GM12878 (cell line): ENCODE measurements around the gene ANO8. TPM values are rescaled to one million over a fixed set of nuclear protein-coding genes. Genes with fewer than 3 reads are reported as not detected.

Experiments used
- ATAC-seq: fragments of 200-7000 bp; cut with Tn5 transposase; 3 replicates; pipeline ENCODE4 v1.9.1; 2020; ENCODE audit warnings: mild to moderate bottlenecking, moderate library complexity
- Bru-seq: library from RNA; stranded (reverse); fragments of 400-500 nt; gene quantifications from one replicate; lab custom pipeline; 2021; lab: Mats Ljungman, UMichigan
- BruChase-seq, 2 experiments: library from RNA; stranded (reverse); fragments of 400-500 nt; gene quantifications; one replicate each; lab custom pipeline; 2021; lab: Mats Ljungman, UMichigan
- BruUV-seq: library from RNA; stranded (reverse); fragments of 400-500 nt; replicated peaks from 2 replicates; lab custom pipeline; 2021; lab: Mats Ljungman, UMichigan
- CTCF ChIA-PET: fragments of 300-600 bp; sonication (Branson Sonifier 250); formaldehyde crosslinking; extraction: SDS; loops from one replicate; lab custom pipeline; 2021; ENCODE audit warnings: inconsistent platforms; lab: Yijun Ruan, JAX
- POLR2A ChIA-PET: fragments of 350-600 bp; formaldehyde crosslinking; extraction: SDS; loops from one replicate; lab custom pipeline; 2021; ENCODE audit warnings: inconsistent platforms; lab: Charles Lee
- RAD21 ChIA-PET: fragments of 300-600 bp; sonication (Branson Sonifier 250); formaldehyde crosslinking; loops from one replicate; lab custom pipeline; 2023; ENCODE audit warnings: antibody characterized with exemption; ENCODE audit not compliant: unreplicated experiment; lab: Charles Lee
- SMC1A ChIA-PET: fragments of 300-600 bp; sonication (Branson Sonifier 250); formaldehyde crosslinking; loops from one replicate; lab custom pipeline; 2023; ENCODE audit not compliant: unreplicated experiment, uncharacterized antibody; lab: Charles Lee
- DNase-seq: peaks from one replicate; pipeline ENCODE4 v3.0.0-alpha.2; 2011; ENCODE audit warnings: low read depth, low spot score
- FAIRE-seq: peaks from 3 replicates; lab custom pipeline; 2011; peaks lifted over from hg19 to GRCh38; lab: Jason Lieb, UNC
- H2AFZ ChIP-seq: 2 replicates; pipeline ENCODE4 v1.6.0; 2011; ENCODE audit warnings: low read depth, low read length, control low read depth; ENCODE audit not compliant: control insufficient read depth
- H3K27ac ChIP-seq: 2 replicates; pipeline ENCODE4 v1.5.1; 2011; ENCODE audit warnings: control low read depth; ENCODE audit not compliant: control insufficient read depth, insufficient read depth
- H3K27me3 ChIP-seq, 2 experiments: replicated peaks in 1 of 2; 2 replicates each; pipeline versions ENCODE4 v1.6.0 to v1.6.1; 2011; ENCODE audit warnings: low read length in 1 of 2; ENCODE audit not compliant: control insufficient read depth in 2 of 2, insufficient read depth in 2 of 2
- H3K36me3 ChIP-seq, 2 experiments: 2 replicates each; pipeline ENCODE4 v1.5.1; 2011; ENCODE audit warnings: low read length in 1 of 2; ENCODE audit not compliant: control insufficient read depth in 2 of 2, insufficient read depth in 2 of 2
- H3K4me1 ChIP-seq: 2 replicates; pipeline ENCODE4 v1.6.1; 2011; ENCODE audit warnings: mild to moderate bottlenecking, low read length, moderate library complexity, mixed read lengths; ENCODE audit not compliant: control insufficient read depth, insufficient read depth
- H3K4me2 ChIP-seq: 2 replicates; pipeline ENCODE4 v1.6.0; 2011; ENCODE audit warnings: control low read depth; ENCODE audit not compliant: control insufficient read depth, insufficient read depth
- H3K4me3 ChIP-seq: fragments of 200-600 bp; sonication (generic); 2 replicates; pipeline ENCODE4 v1.5.1; 2016
- H3K79me2 ChIP-seq: 2 replicates; pipeline ENCODE4 v1.6.0; 2011; ENCODE audit warnings: low read length; ENCODE audit not compliant: control insufficient read depth, insufficient read depth
- H3K9ac ChIP-seq: 2 replicates; pipeline ENCODE4 v1.8.0; 2011; ENCODE audit warnings: low read length, control low read depth, mixed read lengths; ENCODE audit not compliant: control insufficient read depth, insufficient read depth
- H3K9me3 ChIP-seq: replicated peaks from 3 replicates; pipeline ENCODE4 v1.5.1; 2011; ENCODE audit warnings: mild to moderate bottlenecking, low read length; ENCODE audit not compliant: control insufficient read depth, insufficient read depth
- H4K20me1 ChIP-seq: 2 replicates; pipeline ENCODE4 v1.6.0; 2011; ENCODE audit not compliant: control insufficient read depth, insufficient read depth
- FOXK2 ChIP-seq: fragments of 450-650 bp; IDR thresholded peaks from 2 replicates; pipeline ENCODE4 v1.6.1; 2017; ENCODE audit warnings: mild to moderate bottlenecking, moderate library complexity
- GABPA ChIP-seq: IDR thresholded peaks from 2 replicates; pipeline ENCODE4 v1.6.1; 2014; ENCODE audit warnings: antibody characterized with exemption, low read depth, mild to moderate bottlenecking, inconsistent platforms
- IRF4 ChIP-seq: IDR thresholded peaks from 2 replicates; pipeline ENCODE4 v1.6.1; 2011; ENCODE audit warnings: low read depth, low read length
- KDM1A ChIP-seq: fragments of 200-600 bp; sonication (generic); IDR thresholded peaks from 2 replicates; pipeline ENCODE4 v1.6.1; 2016; ENCODE audit warnings: borderline replicate concordance
- WGBS: methylation state at CpG from one replicate; pipeline ENCODE4 v1.1.6; 2016; ENCODE audit warnings: low lambda C conversion rate; ENCODE audit not compliant: insufficient replicate concordance, insufficient coverage; ENCODE audit errors: missing lambda C conversion rate; 5-methylcytosine and 5-hydroxymethylcytosine counted together
- in situ Hi-C: fragments of 300-500 bp; cut with MboI; formaldehyde crosslinking; loops from 9 replicates; pipeline ENCODE4 v1.14.3; 2018; ENCODE audit warnings: mixed read lengths
- intact Hi-C: fragments of 100-400 bp; cut with micrococcal nuclease; formaldehyde crosslinking; loops from one replicate; pipeline ENCODE4 v1.14.2; 2022; ENCODE audit not compliant: unreplicated experiment
- long read RNA-seq, 2 experiments: library from polyadenylated mRNA; unstranded; transcript quantifications; one replicate each; pipeline ENCODE4 v2.0.0, GENCODE V29; 2019 to 2020
- polyA minus RNA-seq, 3 experiments: library from RNA; depleted of rRNA, polyadenylated mRNA; stranded (reverse); fragments of >200 nt; gene quantifications; 2 replicates each; pipeline ENCODE4 v1.2.3, GENCODE V29; 2011
- polyA plus RNA-seq, 11 experiments: library from polyadenylated mRNA; depleted of rRNA in 4 of 11; unstranded in 6 of 11; stranded (reverse) in 5 of 11; fragments of >200 nt; fragmentation: Nextera tagmentation in 4 of 11; fragmentation: Illumina TruSeq in 1 of 11; extraction: Ambion mirVana in 4 of 11; extraction: Trizol in 1 of 11; gene quantifications; 1 replicate in 1 of 11; 2 replicates in 10 of 11; pipeline versions ENCODE4 v1.2.1 to v1.2.3, GENCODE V29; 2011 to 2016; ENCODE audit warnings: inconsistent platforms in 2 of 11, missing spikeins in 2 of 11, low read depth in 1 of 11
- total RNA-seq, 4 experiments: library from RNA; depleted of rRNA in 3 of 4; stranded (reverse); fragments of >200 nt in 3 of 4; fragmentation: Illumina TruSeq in 1 of 4; extraction: Trizol in 1 of 4; gene quantifications; 2 replicates each; pipeline versions ENCODE4 v1.2.1 to v1.2.3, GENCODE V29; 2013 to 2021
- TF ChIP-seq, protein P1 (sequence below): fragments of 450-650 bp; IDR thresholded peaks from 2 replicates; pipeline ENCODE4 v1.6.1; 2017; ENCODE audit warnings: mild to moderate bottlenecking, moderate library complexity
- TF ChIP-seq, protein P2 (sequence below): IDR thresholded peaks from 2 replicates; pipeline ENCODE4 v1.6.1; 2011; ENCODE audit warnings: low read depth, low read length, improper control_type of control experiment, borderline replicate concordance

The ANO8 gene, protein sequence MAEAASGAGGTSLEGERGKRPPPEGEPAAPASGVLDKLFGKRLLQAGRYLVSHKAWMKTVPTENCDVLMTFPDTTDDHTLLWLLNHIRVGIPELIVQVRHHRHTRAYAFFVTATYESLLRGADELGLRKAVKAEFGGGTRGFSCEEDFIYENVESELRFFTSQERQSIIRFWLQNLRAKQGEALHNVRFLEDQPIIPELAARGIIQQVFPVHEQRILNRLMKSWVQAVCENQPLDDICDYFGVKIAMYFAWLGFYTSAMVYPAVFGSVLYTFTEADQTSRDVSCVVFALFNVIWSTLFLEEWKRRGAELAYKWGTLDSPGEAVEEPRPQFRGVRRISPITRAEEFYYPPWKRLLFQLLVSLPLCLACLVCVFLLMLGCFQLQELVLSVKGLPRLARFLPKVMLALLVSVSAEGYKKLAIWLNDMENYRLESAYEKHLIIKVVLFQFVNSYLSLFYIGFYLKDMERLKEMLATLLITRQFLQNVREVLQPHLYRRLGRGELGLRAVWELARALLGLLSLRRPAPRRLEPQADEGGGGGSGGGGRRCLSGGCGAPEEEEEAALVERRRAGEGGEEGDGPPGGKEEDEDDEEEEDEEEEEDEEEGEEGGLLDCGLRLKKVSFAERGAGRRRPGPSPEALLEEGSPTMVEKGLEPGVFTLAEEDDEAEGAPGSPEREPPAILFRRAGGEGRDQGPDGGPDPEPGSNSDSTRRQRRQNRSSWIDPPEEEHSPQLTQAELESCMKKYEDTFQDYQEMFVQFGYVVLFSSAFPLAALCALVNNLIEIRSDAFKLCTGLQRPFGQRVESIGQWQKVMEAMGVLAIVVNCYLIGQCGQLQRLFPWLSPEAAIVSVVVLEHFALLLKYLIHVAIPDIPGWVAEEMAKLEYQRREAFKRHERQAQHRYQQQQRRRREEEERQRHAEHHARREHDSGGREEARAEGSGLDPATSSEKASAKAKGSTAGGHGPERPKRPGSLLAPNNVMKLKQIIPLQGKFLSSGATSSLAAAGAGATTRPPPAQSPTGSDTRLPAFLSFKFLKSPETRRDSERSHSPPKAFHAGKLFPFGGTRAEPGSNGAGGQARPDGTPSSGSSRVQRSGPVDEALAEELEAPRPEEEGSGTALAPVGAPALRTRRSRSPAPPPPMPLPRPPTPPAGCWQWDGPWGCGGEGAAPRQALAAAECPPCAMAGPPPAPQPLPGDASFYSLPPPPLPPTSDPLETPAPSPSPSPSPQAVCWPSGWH
- total RNA-seq (2013; cell fraction: nucleolus; rRNA removed): 5.8 and 6.9 TPM in 2 replicates
- total RNA-seq (2014; rRNA removed) (1.3 and 1.5 TPM in 2 replicates), total RNA-seq (2014; rRNA removed; fragmentation: Illumina TruSeq; extraction: Trizol) (0.58 and 0.60 TPM in 2 replicates), total RNA-seq (2021) (5.1 and 6.7 TPM in 2 replicates), polyA plus RNA-seq (2011; rRNA removed) (0.45 and 0.81 TPM in 2 replicates), polyA plus RNA-seq (2014; fragmentation: Illumina TruSeq; extraction: Trizol) (0.38 and 1.1 TPM in 2 replicates), polyA plus RNA-seq (2014; fragmentation: Nextera tagmentation; extraction: Ambion mirVana) (under 1 TPM; 0.04 to 0.05 TPM), polyA plus RNA-seq (2014; rRNA removed) (4.3 and 5.1 TPM in 2 replicates), polyA plus RNA-seq (2016; fragmentation: Nextera tagmentation; extraction: Ambion mirVana) (1 to 10 TPM; 1.0 to 1.1 TPM), polyA minus RNA-seq (2011; rRNA and poly(A)+ RNA removed) (0.73 and 0.93 TPM in 2 replicates), Bru-seq, nascent RNA (percentile 37 among the genes with signal in this experiment), BruChase-seq, experiment 1, labeled RNA remaining after a 6-hour chase (percentile 46 among the genes with signal in this experiment), BruChase-seq, experiment 2, labeled RNA remaining after a 2-hour chase (percentile 44 among the genes with signal in this experiment)
- polyA plus RNA-seq (2011; ENCODE audit: low read depth): 0.62 TPM
- 0.97 and 0.99 TPM in 2 replicates for polyA plus RNA-seq (2011; cell fraction: cytosol; rRNA removed)
- 8.5 and 12.4 TPM in 2 replicates for polyA plus RNA-seq (2011; cell fraction: nucleus; rRNA removed)
- polyA plus RNA-seq (2012): 2.1 and 2.3 TPM in 2 replicates
- 0.40 and 0.42 TPM in 2 replicates for polyA minus RNA-seq (2011; cell fraction: cytosol; rRNA and poly(A)+ RNA removed)
- polyA minus RNA-seq (2011; cell fraction: nucleus; rRNA and poly(A)+ RNA removed): 1.9 and 5.3 TPM in 2 replicates
- long read RNA-seq, experiment 1, partial matches to known transcripts: 0 of 1 reads
- long read RNA-seq, experiment 1, other reads (novel, unspliced or antisense): 1 of 1 reads
- long read RNA-seq, experiment 2: 0 reads

DNA sequence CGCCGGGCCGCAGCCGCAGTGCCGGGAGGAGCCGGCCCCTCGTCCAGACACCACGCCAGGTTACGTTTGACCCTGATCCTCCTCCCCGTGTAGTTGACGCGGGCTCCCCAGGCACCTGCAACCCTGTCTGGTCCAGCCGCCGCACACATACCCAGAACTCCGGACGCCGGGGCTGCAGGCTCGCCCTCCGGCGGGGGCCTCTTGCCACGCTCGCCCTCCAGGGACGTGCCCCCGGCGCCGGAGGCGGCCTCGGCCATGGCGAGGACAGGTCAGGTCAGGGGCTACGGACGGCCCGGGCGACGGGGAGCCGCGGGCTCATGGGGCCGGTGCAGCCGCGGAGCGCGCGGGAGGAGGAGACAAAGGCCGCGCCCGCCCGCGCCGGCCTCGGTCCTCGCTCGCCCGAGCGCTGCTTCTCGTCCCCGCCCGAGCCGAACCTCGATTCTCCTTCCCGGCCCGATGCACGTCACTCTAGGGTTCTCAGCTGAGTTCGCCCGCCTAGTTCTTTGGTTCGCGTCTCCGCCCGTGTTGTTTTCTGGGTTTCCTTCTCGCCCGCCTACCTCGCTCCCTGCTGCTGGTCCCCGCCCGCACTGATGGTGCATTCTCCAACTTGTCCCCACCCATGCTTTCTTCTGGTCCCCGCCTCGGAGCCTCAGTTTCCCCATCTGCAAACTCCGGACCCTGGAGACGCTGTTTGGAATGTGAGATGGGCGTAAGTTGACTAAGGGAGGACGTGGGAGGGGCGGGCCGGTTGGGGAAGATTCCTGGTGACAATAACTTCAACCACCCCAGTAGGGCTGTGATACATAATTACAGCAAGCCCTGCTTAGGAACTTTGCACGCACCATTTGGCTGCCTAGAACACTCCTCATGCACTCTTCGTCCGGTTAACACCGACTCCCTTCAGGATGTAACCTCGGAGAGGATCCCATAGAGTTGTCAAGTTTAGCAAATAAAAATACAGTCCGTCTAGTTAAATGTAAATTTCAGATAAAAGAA is at the start of gene ANO8:
TSS of gene ANO8 (minus strand) at position 442 of the 996 bp plus-strand sequence. CDS start at position 257, 185 bp downstream.
- H3K36me3 ChIP-seq: no peaks in the 10 kb centered on the region; a peak in 1 of 4 replicates
- POLR2A ChIA-PET: interaction anchor here (0.6 to 4.4 kb wide), 9 partner anchors 25 to 670 kb away, joined by 3 to 24 read pairs (median 6); partner anchors contain the start of genes ABHD8, BABAM1, DDA1 and MVB12A
- H3K9me3 ChIP-seq: no peaks in the 10 kb centered on the region; the same call in 2 of the 3 replicates
- peaks cover 6% of the 10 kb centered on the region for H3K79me2 ChIP-seq
- FAIRE-seq: peak; percentile 85
- no peaks in the 10 kb centered on the region for H4K20me1 ChIP-seq
- H3K27me3 ChIP-seq: no peaks in the 10 kb centered on the region; a peak in 1 of 4 replicates
- 3% methylated on average over 76 of the region's 86 CpGs for WGBS
- H3K4me3 ChIP-seq: peak within 1 kb of the TSS; percentile 80
- peak; percentile 74 for ATAC-seq
- H3K27ac ChIP-seq: peak within 1 kb of the TSS; percentile 52
- H2AFZ ChIP-seq: peak within 1 kb of the TSS; percentile 77
- CTCF ChIA-PET: interaction anchor here (0.6 to 2.4 kb wide), 11 partner anchors 10 to 57 kb away, joined by 3 to 16 read pairs (median 4); partner anchors contain the start of genes DDA1 and MRPL34
- no TSS peak for BruUV-seq
- in situ Hi-C loops: no loop called here
- H3K4me1 ChIP-seq: peaks cover 21% of the 10 kb centered on the region
- intact Hi-C loops: loop anchor here (1.0 to 5.0 kb wide), 2 partner anchors 25 to 42 kb away; partner anchors contain the start of gene DDA1
- SMC1A ChIA-PET: interaction anchor here (0.6 to 1.7 kb wide), 7 partner anchors 10 to 68 kb away, joined by 3 to 8 read pairs (median 4); partner anchors contain the start of genes ABHD8, BABAM1, DDA1 and MRPL34
- H3K4me2 ChIP-seq: peak within 1 kb of the TSS; percentile 83
- RAD21 ChIA-PET: interaction anchor here (1.3 to 2.7 kb wide), 5 partner anchors 25 to 269 kb away, joined by 3 to 9 read pairs (median 7); partner anchors contain the start of gene DDA1
- peak within 1 kb of the TSS; percentile 60; the same call in 1 of the 2 replicates for H3K9ac ChIP-seq
- DNase-seq: peak; percentile 82
- TF ChIP-seq KDM1A (no peak), FOXK2 (no peak), IRF4 (0 out of 2 replicates have a peak, but pooled peaks have one; percentile 40), GABPA (no peak)
- TF ChIP-seq, protein P1, sequence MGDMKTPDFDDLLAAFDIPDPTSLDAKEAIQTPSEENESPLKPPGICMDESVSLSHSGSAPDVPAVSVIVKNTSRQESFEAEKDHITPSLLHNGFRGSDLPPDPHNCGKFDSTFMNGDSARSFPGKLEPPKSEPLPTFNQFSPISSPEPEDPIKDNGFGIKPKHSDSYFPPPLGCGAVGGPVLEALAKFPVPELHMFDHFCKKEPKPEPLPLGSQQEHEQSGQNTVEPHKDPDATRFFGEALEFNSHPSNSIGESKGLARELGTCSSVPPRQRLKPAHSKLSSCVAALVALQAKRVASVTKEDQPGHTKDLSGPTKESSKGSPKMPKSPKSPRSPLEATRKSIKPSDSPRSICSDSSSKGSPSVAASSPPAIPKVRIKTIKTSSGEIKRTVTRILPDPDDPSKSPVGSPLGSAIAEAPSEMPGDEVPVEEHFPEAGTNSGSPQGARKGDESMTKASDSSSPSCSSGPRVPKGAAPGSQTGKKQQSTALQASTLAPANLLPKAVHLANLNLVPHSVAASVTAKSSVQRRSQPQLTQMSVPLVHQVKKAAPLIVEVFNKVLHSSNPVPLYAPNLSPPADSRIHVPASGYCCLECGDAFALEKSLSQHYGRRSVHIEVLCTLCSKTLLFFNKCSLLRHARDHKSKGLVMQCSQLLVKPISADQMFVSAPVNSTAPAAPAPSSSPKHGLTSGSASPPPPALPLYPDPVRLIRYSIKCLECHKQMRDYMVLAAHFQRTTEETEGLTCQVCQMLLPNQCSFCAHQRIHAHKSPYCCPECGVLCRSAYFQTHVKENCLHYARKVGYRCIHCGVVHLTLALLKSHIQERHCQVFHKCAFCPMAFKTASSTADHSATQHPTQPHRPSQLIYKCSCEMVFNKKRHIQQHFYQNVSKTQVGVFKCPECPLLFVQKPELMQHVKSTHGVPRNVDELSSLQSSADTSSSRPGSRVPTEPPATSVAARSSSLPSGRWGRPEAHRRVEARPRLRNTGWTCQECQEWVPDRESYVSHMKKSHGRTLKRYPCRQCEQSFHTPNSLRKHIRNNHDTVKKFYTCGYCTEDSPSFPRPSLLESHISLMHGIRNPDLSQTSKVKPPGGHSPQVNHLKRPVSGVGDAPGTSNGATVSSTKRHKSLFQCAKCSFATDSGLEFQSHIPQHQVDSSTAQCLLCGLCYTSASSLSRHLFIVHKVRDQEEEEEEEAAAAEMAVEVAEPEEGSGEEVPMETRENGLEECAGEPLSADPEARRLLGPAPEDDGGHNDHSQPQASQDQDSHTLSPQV: no peak; the same call in 1 of the 2 replicates
- TF ChIP-seq, protein P2, sequence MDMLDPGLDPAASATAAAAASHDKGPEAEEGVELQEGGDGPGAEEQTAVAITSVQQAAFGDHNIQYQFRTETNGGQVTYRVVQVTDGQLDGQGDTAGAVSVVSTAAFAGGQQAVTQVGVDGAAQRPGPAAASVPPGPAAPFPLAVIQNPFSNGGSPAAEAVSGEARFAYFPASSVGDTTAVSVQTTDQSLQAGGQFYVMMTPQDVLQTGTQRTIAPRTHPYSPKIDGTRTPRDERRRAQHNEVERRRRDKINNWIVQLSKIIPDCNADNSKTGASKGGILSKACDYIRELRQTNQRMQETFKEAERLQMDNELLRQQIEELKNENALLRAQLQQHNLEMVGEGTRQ: no peak
